COLO668 (cell line): ENCODE results near the gene MAPKAPK2.
"Not testable (repeated sequence)": the region's sequence is repeated elsewhere in the genome, so short reads cannot be mapped to it uniquely, and the experiment has no call there.

ENCODE experiments used
- DNase-seq: peaks from one replicate; lab custom pipeline; 2025; ENCODE audit not compliant: unreplicated experiment; lab: John Stamatoyannopoulos, UW

MAPKAPK2 gene

GRCh38 chr1:206684478-206685333, at the start of gene MAPKAPK2:
MAPKAPK2 (plus strand) TSS chr1:206684905; CDS start chr1:206685230, 325 bp downstream.
- DNase-seq: peak; percentile 90

GRCh38 chr1:206635080-206635977, 49.4 kb upstream of the MAPKAPK2 start, which contains the start of gene DYRK3:
DYRK3 (plus strand) TSS chr1:206635536; CDS start chr1:206635704, 168 bp downstream.
- peak; percentile 99 for DNase-seq

GRCh38 chr1:206635978-206636345, 48.7 kb upstream of the MAPKAPK2 start:
- peak; percentile 40 for DNase-seq

- DNase-seq: no peak
Measured at GRCh38 chr1:206636671-206637070, 48.0 kb upstream of the MAPKAPK2 start.

- no peak for DNase-seq
Measured at GRCh38 chr1:206637605-206638004, 47.1 kb upstream of the MAPKAPK2 start.

GRCh38 chr1:206642074-206642473, 42.6 kb upstream of the MAPKAPK2 start:
- not testable (repeated sequence) for DNase-seq

GRCh38 chr1:206643118-206643698, 41.5 kb upstream of the MAPKAPK2 start:
- no peak for DNase-seq

- DNase-seq: no peak
Measured at GRCh38 chr1:206646504-206646903, 38.2 kb upstream of the MAPKAPK2 start.

GRCh38 chr1:206647224-206647623, 37.5 kb upstream of the MAPKAPK2 start:
- DNase-seq: no peak

GRCh38 chr1:206649261-206649921, 35.3 kb upstream of the MAPKAPK2 start:
- DNase-seq: no peak

- DNase-seq: no peak
Measured at GRCh38 chr1:206651014-206651413, 33.7 kb upstream of the MAPKAPK2 start.

GRCh38 chr1:206651958-206652890, 32.5 kb upstream of the MAPKAPK2 start:
- DNase-seq: no peak

GRCh38 chr1:206653715-206654459, 30.8 kb upstream of the MAPKAPK2 start:
- DNase-seq: no peak

- DNase-seq: no peak
Measured at GRCh38 chr1:206654828-206655227, 29.9 kb upstream of the MAPKAPK2 start.

GRCh38 chr1:206655471-206655882, 29.2 kb upstream of the MAPKAPK2 start:
- DNase-seq: no peak

GRCh38 chr1:206656936-206657335, 27.8 kb upstream of the MAPKAPK2 start:
- DNase-seq: no peak

- DNase-seq: no peak
Measured at GRCh38 chr1:206657751-206658150, 27.0 kb upstream of the MAPKAPK2 start.

- peak; percentile 26 for DNase-seq
Measured at GRCh38 chr1:206658264-206658980, 26.3 kb upstream of the MAPKAPK2 start.

- DNase-seq: no peak
Measured at GRCh38 chr1:206658981-206659273, 25.8 kb upstream of the MAPKAPK2 start.
